Fibroblast of skin of right quadriceps (primary cell): ENCODE data around the gene TPT1.
"Not testable (repeated sequence)": the region's sequence is repeated elsewhere in the genome, so short reads cannot be mapped to it uniquely, and the experiment has no call there.

Experiments
- DNase-seq: peaks from one replicate; pipeline ENCODE4 v3.0.0-alpha.2; 2013

Gene TPT1

GRCh38 chr13:45299194-45299593 lies 41.8 kb downstream of the TPT1 start:
- DNase-seq, result peak; percentile 32

GRCh38 chr13:45298550-45298949 lies 42.4 kb downstream of the TPT1 start:
- not testable (repeated sequence) for DNase-seq

- DNase-seq, result no peak
These were observed 42.8 kb downstream of the TPT1 start for GRCh38 chr13:45298206-45298505.

GRCh38 chr13:45297456-45298205 lies 43.4 kb downstream of the TPT1 start:
- DNase-seq, result no peak

GRCh38 chr13:45296259-45296658 lies 44.7 kb downstream of the TPT1 start:
- DNase-seq, result no peak

- DNase-seq, result no peak
These were observed 45.4 kb downstream of the TPT1 start for GRCh38 chr13:45295536-45295935.

GRCh38 chr13:45292176-45292575 lies 48.8 kb downstream of the TPT1 start:
- DNase-seq, result peak; percentile 30

- no peak for DNase-seq
These were observed 50.9 kb downstream of the TPT1 start for GRCh38 chr13:45289936-45290563.
